Measurements from ENCODE around the gene BTRC.

DNA sequence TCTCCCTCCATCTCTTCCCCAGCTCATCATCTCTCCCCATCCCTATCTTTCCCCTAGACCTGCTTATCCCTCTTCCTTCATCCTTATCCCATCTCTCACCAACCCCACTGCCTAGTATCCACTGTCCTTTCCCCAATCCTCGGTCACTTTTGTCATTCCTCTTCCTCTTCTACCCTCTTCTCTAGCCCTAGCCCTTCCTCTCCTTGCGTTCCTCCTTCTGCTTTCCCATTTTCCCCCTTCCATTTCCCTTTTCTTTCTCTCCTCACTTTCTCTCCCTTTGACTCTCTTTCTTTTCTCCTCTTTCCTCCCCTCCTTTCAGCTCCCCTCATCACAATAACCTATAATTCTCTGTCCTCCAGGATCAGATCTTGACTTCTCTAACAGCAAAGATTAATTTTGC lies 150.5 kb downstream of the BTRC start:
- TF ChIP-seq, protein P1, sequence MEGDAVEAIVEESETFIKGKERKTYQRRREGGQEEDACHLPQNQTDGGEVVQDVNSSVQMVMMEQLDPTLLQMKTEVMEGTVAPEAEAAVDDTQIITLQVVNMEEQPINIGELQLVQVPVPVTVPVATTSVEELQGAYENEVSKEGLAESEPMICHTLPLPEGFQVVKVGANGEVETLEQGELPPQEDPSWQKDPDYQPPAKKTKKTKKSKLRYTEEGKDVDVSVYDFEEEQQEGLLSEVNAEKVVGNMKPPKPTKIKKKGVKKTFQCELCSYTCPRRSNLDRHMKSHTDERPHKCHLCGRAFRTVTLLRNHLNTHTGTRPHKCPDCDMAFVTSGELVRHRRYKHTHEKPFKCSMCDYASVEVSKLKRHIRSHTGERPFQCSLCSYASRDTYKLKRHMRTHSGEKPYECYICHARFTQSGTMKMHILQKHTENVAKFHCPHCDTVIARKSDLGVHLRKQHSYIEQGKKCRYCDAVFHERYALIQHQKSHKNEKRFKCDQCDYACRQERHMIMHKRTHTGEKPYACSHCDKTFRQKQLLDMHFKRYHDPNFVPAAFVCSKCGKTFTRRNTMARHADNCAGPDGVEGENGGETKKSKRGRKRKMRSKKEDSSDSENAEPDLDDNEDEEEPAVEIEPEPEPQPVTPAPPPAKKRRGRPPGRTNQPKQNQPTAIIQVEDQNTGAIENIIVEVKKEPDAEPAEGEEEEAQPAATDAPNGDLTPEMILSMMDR (IDR thresholded peaks at IDR 0.05) = no peak
- no peak for TF ChIP-seq POLR2A (IDR thresholded peaks at IDR 0.05)

Data from body of pancreas (tissue), 4 donors.